ENCODE measurements around the gene CACNA1A. TPM values are rescaled to one million over a fixed set of nuclear protein-coding genes. Genes with fewer than 3 reads are reported as not detected.

Gene CACNA1A
- total RNA-seq, 2 experiments from 2014 or later: 0.30 to 0.45 TPM

- Histone ChIP-seq H3K4me3 (ENCODE audit: low read length) (peak overlapping the region; percentile 45), H3K36me3 (ENCODE audit: insufficient read depth, low read length) (no peaks in the 10 kb centered on the region), H3K27ac (ENCODE audit: low read depth in 1 of 2, low read length in 2 of 2) (peak overlapping the region; percentile 87 to 89), H3K4me1 (ENCODE audit: insufficient read depth, low read length) (peaks cover 100% of the 10 kb centered on the region), H3K27me3 (ENCODE audit: control insufficient read depth in 1 of 2, insufficient read depth in 2 of 2, low read length in 2 of 2) (no peaks in the 10 kb centered on the region), H3K9me3 (ENCODE audit: control insufficient read depth in 1 of 2, insufficient read depth in 1 of 2, low read length in 2 of 2) (no peaks in the 10 kb centered on the region)
- peak overlapping the region; percentile 86 for H3K4me3 Mint-ChIP-seq
- CTCF ChIA-PET: interaction anchor here (0.9 to 3.0 kb wide), 5 partner anchors 9 to 69 kb away, joined by 3 to 14 read pairs (median 5); partner anchors contain the start of genes IER2 and STX10
- DNase-seq: peak in 10 of 14 experiments; percentile 28 to 74 (median 52)
- no peaks in the 10 kb centered on the region for H3K27me3 Mint-ChIP-seq
- peak overlapping the region; percentile 99 for H3K27ac Mint-ChIP-seq
- TF ChIP-seq CTCF (IDR thresholded peaks at IDR 0.05): no peak
- H3K9me3 Mint-ChIP-seq: no peaks in the 10 kb centered on the region
- H3K36me3 Mint-ChIP-seq (ENCODE audit: low read depth): peaks cover 4% of the 10 kb centered on the region
- peaks cover 75% of the 10 kb centered on the region for H3K4me1 Mint-ChIP-seq (ENCODE audit: low read depth)
- intact Hi-C loops (cut with DNase I, micrococcal nuclease): no loop called here
- ATAC-seq (ENCODE audit: poor library complexity): peak; percentile 4
- POLR2A ChIA-PET: interaction anchor here (0.6 to 12.1 kb wide), 7 partner anchors 9 to 1407 kb away, joined by 3 to 487 read pairs (median 4); partner anchors contain the start of genes IER2, NDUFB7 and STX10
Measured at GRCh38 chr19:13164343-13165161, 341.7 kb downstream of the CACNA1A start.

GRCh38 chr19:13163609-13164342, 342.5 kb downstream of the CACNA1A start:
- no peaks in the 10 kb centered on the region for H3K27me3 Mint-ChIP-seq
- no peak for TF ChIP-seq CTCF (IDR thresholded peaks at IDR 0.05)
- POLR2A ChIA-PET: interaction anchor here (0.6 to 12.1 kb wide), 13 partner anchors 9 to 1408 kb away, joined by 3 to 487 read pairs (median 4); partner anchors contain the start of genes GCDH, IER2, NACC1 and NDUFB7

More at GRCh38 chr19:13163609-13164342, 342.5 kb downstream of the CACNA1A start:
- H3K4me1 Mint-ChIP-seq (ENCODE audit: low read depth): peaks cover 68% of the 10 kb centered on the region
- H3K9me3 ChIP-seq (ENCODE audit: control insufficient read depth in 1 of 2, insufficient read depth in 1 of 2, low read length in 2 of 2): no peaks in the 10 kb centered on the region
- peak overlapping the region; percentile 87 to 89 for H3K27ac ChIP-seq (ENCODE audit: low read depth in 1 of 2, low read length in 2 of 2)
- H3K27me3 ChIP-seq (ENCODE audit: control insufficient read depth in 1 of 2, insufficient read depth in 2 of 2, low read length in 2 of 2): no peaks in the 10 kb centered on the region
- peaks cover 98% of the 10 kb centered on the region for H3K4me1 ChIP-seq (ENCODE audit: insufficient read depth, low read length)
- intact Hi-C loops (cut with DNase I, micrococcal nuclease): no loop called here
- peak overlapping the region; percentile 60 for H3K4me3 ChIP-seq (ENCODE audit: low read length)
- peak overlapping the region; percentile 86 for H3K4me3 Mint-ChIP-seq
- no peaks in the 10 kb centered on the region for H3K9me3 Mint-ChIP-seq
- ATAC-seq (ENCODE audit: poor library complexity) (peak; percentile 2), DNase-seq (peak in 8 of 14 experiments; percentile 15 to 69 (median 46))
- peaks cover 4% of the 10 kb centered on the region for H3K36me3 Mint-ChIP-seq (ENCODE audit: low read depth)
- CTCF ChIA-PET: interaction anchor here (0.6 to 3.0 kb wide), 6 partner anchors 8 to 1361 kb away, joined by 3 to 14 read pairs (median 4); partner anchors contain the start of genes IER2 and STX10
- H3K27ac Mint-ChIP-seq: peak overlapping the region; percentile 99
- no peaks in the 10 kb centered on the region for H3K36me3 ChIP-seq (ENCODE audit: insufficient read depth, low read length)
